ENCODE results near the gene GPS1. TPM values are rescaled to one million over a fixed set of nuclear protein-coding genes. Genes with fewer than 3 reads are reported as not detected.
A peak's percentile ranks its signal among the peaks of the same experiment; 100 is the strongest.

Gene GPS1
- total RNA-seq, 1 experiment from 2014 or later, result 181 TPM

GRCh38 chr17:82055023-82055964 is 3.6 kb downstream of the GPS1 start:
- TF ChIP-seq ATF1 (CRISPR knock-in tag; IDR thresholded peaks at IDR 0.05) (0 out of 2 replicates have a peak, but pooled peaks have one; percentile 30), TP53 (CRISPR knock-in tag; IDR thresholded peaks at IDR 0.05) (no peak)
- Mint-ChIP-seq H3K4me3 (no peak overlapping the region), H3K27ac (no peak overlapping the region), H3K27me3 (ENCODE audit: low read depth) (no peaks in the 10 kb centered on the region), H3K4me1 (peaks cover 4% of the 10 kb centered on the region), H3K9me3 (no peaks in the 10 kb centered on the region), H3K36me3 (peaks cover 8% of the 10 kb centered on the region; the same call in 1 of the 2 replicates)
- ChIA-PET CTCF (interaction anchor here (2.9 to 5.8 kb wide), 2 partner anchors 18 to 25 kb away, joined by 11 to 31 read pairs; partner anchors contain the start of genes DCXR and RAC3), POLR2A (no interaction called here)
- DNase-seq (ENCODE audit: low spot score) (no peak), ATAC-seq (no peak)

- ChIA-PET POLR2A (no interaction called here), CTCF (interaction anchor here (1.0 to 2.9 kb wide), 2 partner anchors 19 to 26 kb away, joined by 3 to 11 read pairs; partner anchors contain the start of gene DCXR)
- Mint-ChIP-seq H3K4me3 (no peak overlapping the region), H3K27me3 (ENCODE audit: low read depth) (no peaks in the 10 kb centered on the region), H3K36me3 (peaks cover 8% of the 10 kb centered on the region; the same call in 1 of the 2 replicates), H3K27ac (no peak overlapping the region), H3K4me1 (no peaks in the 10 kb centered on the region), H3K9me3 (no peaks in the 10 kb centered on the region)
- no peak for TF ChIP-seq JUN (CRISPR knock-in tag; IDR thresholded peaks at IDR 0.05)
- no peak for TF ChIP-seq SOX15 (CRISPR knock-in tag; IDR thresholded peaks at IDR 0.05)
- no peak for TF ChIP-seq JAZF1 (CRISPR knock-in tag; IDR thresholded peaks at IDR 0.05)
- TF ChIP-seq PREB (CRISPR knock-in tag; IDR thresholded peaks at IDR 0.05; ENCODE audit: borderline replicate concordance), result peak; percentile 29; the same call in 1 of the 2 replicates
- no peak for TF ChIP-seq SMAD4 (CRISPR knock-in tag; IDR thresholded peaks at IDR 0.05)
- no peak for TF ChIP-seq IRF1 (CRISPR knock-in tag; IDR thresholded peaks at IDR 0.05)
- ATAC-seq (no peak), DNase-seq (ENCODE audit: low spot score) (no peak)
Observed at GRCh38 chr17:82055965-82056728, 4.4 kb downstream of the GPS1 start.

- Mint-ChIP-seq H3K36me3 (peaks cover 8% of the 10 kb centered on the region; the same call in 1 of the 2 replicates), H3K4me3 (no peak overlapping the region), H3K4me1 (no peaks in the 10 kb centered on the region), H3K27me3 (ENCODE audit: low read depth) (no peaks in the 10 kb centered on the region), H3K9me3 (no peaks in the 10 kb centered on the region), H3K27ac (no peak overlapping the region)
- ChIA-PET POLR2A (no interaction called here), CTCF (interaction anchor here (1.0 to 2.9 kb wide), 2 partner anchors 19 to 26 kb away, joined by 3 to 11 read pairs; partner anchors contain the start of gene DCXR)
- ATAC-seq, result no peak
- DNase-seq (ENCODE audit: low spot score), result no peak
- TF ChIP-seq JAZF1 (CRISPR knock-in tag; IDR thresholded peaks at IDR 0.05), result no peak
- no peak for TF ChIP-seq CDX4 (CRISPR knock-in tag; IDR thresholded peaks at IDR 0.05; ENCODE audit: borderline replicate concordance)
- TF ChIP-seq RORB (CRISPR knock-in tag; IDR thresholded peaks at IDR 0.05), result no peak
- no peak for TF ChIP-seq AFF4 (CRISPR knock-in tag; IDR thresholded peaks at IDR 0.05; ENCODE audit: borderline replicate concordance)
- no peak for TF ChIP-seq ZNF396 (CRISPR knock-in tag; IDR thresholded peaks at IDR 0.05; ENCODE audit: borderline replicate concordance)
- no peak for TF ChIP-seq SOX15 (CRISPR knock-in tag; IDR thresholded peaks at IDR 0.05)
- no peak for TF ChIP-seq HMGA2 (CRISPR knock-in tag; IDR thresholded peaks at IDR 0.05)
- no peak for TF ChIP-seq ZNF281 (CRISPR knock-in tag; IDR thresholded peaks at IDR 0.05)
- no peak for TF ChIP-seq ZNF232 (CRISPR knock-in tag; IDR thresholded peaks at IDR 0.05)
- no peak for TF ChIP-seq ATF3 (CRISPR knock-in tag; conservative IDR thresholded peaks at IDR 0.05)
- no peak for TF ChIP-seq NFE2L1 (CRISPR knock-in tag; IDR thresholded peaks at IDR 0.05)
Observed at GRCh38 chr17:82056729-82057621, 5.3 kb downstream of the GPS1 start.
